ENCODE results near the gene ABCF3. TPM values are rescaled to one million over a fixed set of nuclear protein-coding genes. Genes with fewer than 3 reads are reported as not detected.

The ABCF3 gene
- total RNA-seq, 1 experiment from 2014 or later = 63.6 TPM

DNA sequence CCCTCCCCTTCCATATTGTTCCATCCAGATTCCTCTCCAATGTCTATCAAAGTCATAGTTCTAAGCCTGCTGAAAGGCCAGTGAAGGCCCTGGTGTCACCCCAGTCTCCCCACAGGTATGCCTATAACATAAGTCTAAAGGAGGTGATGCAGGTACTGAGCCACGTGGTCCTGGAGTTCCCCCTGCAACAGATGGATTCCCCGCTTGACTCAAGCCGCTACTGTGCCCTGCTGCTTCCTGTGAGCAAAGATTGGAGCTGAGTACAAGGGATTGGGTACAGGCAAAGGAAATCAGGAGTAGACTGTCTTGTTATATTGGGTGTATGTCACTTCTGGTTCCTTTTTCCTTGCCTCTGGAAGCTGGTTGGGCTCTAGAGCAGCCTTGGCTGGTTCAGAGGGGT lies 42.7 kb upstream of the ABCF3 start:
- TF ChIP-seq OVOL2 (CRISPR knock-in tag; IDR thresholded peaks at IDR 0.05; ENCODE audit: borderline replicate concordance) = no peak
- no peak for TF ChIP-seq NFATC4 (CRISPR knock-in tag; IDR thresholded peaks at IDR 0.05)
- TF ChIP-seq ZNF396 (CRISPR knock-in tag; IDR thresholded peaks at IDR 0.05; ENCODE audit: borderline replicate concordance) = no peak
- TF ChIP-seq, protein P1, sequence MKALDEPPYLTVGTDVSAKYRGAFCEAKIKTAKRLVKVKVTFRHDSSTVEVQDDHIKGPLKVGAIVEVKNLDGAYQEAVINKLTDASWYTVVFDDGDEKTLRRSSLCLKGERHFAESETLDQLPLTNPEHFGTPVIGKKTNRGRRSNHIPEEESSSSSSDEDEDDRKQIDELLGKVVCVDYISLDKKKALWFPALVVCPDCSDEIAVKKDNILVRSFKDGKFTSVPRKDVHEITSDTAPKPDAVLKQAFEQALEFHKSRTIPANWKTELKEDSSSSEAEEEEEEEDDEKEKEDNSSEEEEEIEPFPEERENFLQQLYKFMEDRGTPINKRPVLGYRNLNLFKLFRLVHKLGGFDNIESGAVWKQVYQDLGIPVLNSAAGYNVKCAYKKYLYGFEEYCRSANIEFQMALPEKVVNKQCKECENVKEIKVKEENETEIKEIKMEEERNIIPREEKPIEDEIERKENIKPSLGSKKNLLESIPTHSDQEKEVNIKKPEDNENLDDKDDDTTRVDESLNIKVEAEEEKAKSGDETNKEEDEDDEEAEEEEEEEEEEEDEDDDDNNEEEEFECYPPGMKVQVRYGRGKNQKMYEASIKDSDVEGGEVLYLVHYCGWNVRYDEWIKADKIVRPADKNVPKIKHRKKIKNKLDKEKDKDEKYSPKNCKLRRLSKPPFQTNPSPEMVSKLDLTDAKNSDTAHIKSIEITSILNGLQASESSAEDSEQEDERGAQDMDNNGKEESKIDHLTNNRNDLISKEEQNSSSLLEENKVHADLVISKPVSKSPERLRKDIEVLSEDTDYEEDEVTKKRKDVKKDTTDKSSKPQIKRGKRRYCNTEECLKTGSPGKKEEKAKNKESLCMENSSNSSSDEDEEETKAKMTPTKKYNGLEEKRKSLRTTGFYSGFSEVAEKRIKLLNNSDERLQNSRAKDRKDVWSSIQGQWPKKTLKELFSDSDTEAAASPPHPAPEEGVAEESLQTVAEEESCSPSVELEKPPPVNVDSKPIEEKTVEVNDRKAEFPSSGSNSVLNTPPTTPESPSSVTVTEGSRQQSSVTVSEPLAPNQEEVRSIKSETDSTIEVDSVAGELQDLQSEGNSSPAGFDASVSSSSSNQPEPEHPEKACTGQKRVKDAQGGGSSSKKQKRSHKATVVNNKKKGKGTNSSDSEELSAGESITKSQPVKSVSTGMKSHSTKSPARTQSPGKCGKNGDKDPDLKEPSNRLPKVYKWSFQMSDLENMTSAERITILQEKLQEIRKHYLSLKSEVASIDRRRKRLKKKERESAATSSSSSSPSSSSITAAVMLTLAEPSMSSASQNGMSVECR (CRISPR knock-in tag; IDR thresholded peaks at IDR 0.05; ENCODE audit: borderline replicate concordance) = no peak
- TF ChIP-seq, protein P2, sequence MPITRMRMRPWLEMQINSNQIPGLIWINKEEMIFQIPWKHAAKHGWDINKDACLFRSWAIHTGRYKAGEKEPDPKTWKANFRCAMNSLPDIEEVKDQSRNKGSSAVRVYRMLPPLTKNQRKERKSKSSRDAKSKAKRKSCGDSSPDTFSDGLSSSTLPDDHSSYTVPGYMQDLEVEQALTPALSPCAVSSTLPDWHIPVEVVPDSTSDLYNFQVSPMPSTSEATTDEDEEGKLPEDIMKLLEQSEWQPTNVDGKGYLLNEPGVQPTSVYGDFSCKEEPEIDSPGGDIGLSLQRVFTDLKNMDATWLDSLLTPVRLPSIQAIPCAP (CRISPR knock-in tag; IDR thresholded peaks at IDR 0.05) = no peak
- no peak for TF ChIP-seq JAZF1 (CRISPR knock-in tag; IDR thresholded peaks at IDR 0.05)
- TF ChIP-seq, protein P3, sequence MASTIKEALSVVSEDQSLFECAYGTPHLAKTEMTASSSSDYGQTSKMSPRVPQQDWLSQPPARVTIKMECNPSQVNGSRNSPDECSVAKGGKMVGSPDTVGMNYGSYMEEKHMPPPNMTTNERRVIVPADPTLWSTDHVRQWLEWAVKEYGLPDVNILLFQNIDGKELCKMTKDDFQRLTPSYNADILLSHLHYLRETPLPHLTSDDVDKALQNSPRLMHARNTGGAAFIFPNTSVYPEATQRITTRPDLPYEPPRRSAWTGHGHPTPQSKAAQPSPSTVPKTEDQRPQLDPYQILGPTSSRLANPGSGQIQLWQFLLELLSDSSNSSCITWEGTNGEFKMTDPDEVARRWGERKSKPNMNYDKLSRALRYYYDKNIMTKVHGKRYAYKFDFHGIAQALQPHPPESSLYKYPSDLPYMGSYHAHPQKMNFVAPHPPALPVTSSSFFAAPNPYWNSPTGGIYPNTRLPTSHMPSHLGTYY (CRISPR knock-in tag; IDR thresholded peaks at IDR 0.05) = no peak
- no peak for TF ChIP-seq ZNF232 (CRISPR knock-in tag; IDR thresholded peaks at IDR 0.05)
- no peak for TF ChIP-seq ESRRA (CRISPR knock-in tag; IDR thresholded peaks at IDR 0.05; ENCODE audit: borderline replicate concordance)
- Mint-ChIP-seq H3K27ac (no peak overlapping the region), H3K4me1 (no peaks in the 10 kb centered on the region), H3K9me3 (no peaks in the 10 kb centered on the region), H3K36me3 (peaks cover 40% of the 10 kb centered on the region), H3K4me3 (no peak overlapping the region), H3K27me3 (ENCODE audit: low read depth) (no peaks in the 10 kb centered on the region)
- DNase-seq (ENCODE audit: low spot score) (no peak), ATAC-seq (no peak)
- POLR2A ChIA-PET = no interaction called here
- CTCF ChIA-PET = no interaction called here

DNA sequence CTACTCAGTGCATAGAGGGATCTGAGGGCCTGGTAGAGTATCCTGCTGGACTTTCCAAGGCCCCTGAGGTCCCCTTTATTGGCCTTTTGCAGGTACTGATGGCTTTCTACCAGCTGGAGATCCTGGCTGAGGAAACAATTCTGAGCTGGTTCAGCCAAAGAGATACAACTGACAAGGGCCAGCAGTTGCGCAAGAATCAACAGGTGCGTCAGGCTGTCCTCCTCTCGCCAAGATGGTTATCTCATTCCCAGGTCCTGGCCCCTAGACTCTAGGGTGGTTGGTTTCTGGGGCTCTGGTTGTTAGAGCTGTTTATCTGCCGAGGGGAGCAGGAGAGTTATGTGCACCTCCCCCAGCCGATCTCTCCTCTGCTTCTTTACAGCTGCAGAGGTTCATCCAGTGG lies 41.5 kb upstream of the ABCF3 start:
- CTCF ChIA-PET = interaction anchor here (0.6 to 2.1 kb wide), 10 partner anchors 9 to 240 kb away, joined by 3 to 11 read pairs (median 5); partner anchors contain the start of genes ABCF3, DVL3 and EIF2B5
- H3K27me3 Mint-ChIP-seq (ENCODE audit: low read depth) = no peaks in the 10 kb centered on the region
- no peak for DNase-seq (ENCODE audit: low spot score)
- H3K9me3 Mint-ChIP-seq = no peaks in the 10 kb centered on the region
- H3K27ac Mint-ChIP-seq = no peak overlapping the region
- no peaks in the 10 kb centered on the region for H3K4me1 Mint-ChIP-seq
- ATAC-seq = no peak
- POLR2A ChIA-PET = no interaction called here
- H3K4me3 Mint-ChIP-seq = no peak overlapping the region
- H3K36me3 Mint-ChIP-seq = peaks cover 40% of the 10 kb centered on the region
- TF ChIP-seq MXD4 (CRISPR knock-in tag; IDR thresholded peaks at IDR 0.05; ENCODE audit: borderline replicate concordance) (no peak), CBFB (CRISPR knock-in tag; IDR thresholded peaks at IDR 0.05; ENCODE audit: low read depth) (no peak), ZNF317 (CRISPR knock-in tag; IDR thresholded peaks at IDR 0.05; ENCODE audit: borderline replicate concordance, low read depth) (no peak), CREB1 (CRISPR knock-in tag; IDR thresholded peaks at IDR 0.05) (no peak), JAZF1 (CRISPR knock-in tag; IDR thresholded peaks at IDR 0.05) (no peak), GABPB1 (CRISPR knock-in tag; IDR thresholded peaks at IDR 0.05) (no peak), NFATC4 (CRISPR knock-in tag; IDR thresholded peaks at IDR 0.05) (no peak), ETV6 (CRISPR knock-in tag; IDR thresholded peaks at IDR 0.05) (no peak)
- TF ChIP-seq, protein P4, sequence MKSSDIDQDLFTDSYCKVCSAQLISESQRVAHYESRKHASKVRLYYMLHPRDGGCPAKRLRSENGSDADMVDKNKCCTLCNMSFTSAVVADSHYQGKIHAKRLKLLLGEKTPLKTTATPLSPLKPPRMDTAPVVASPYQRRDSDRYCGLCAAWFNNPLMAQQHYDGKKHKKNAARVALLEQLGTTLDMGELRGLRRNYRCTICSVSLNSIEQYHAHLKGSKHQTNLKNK (CRISPR knock-in tag; IDR thresholded peaks at IDR 0.05) = no peak
- TF ChIP-seq, protein P5, sequence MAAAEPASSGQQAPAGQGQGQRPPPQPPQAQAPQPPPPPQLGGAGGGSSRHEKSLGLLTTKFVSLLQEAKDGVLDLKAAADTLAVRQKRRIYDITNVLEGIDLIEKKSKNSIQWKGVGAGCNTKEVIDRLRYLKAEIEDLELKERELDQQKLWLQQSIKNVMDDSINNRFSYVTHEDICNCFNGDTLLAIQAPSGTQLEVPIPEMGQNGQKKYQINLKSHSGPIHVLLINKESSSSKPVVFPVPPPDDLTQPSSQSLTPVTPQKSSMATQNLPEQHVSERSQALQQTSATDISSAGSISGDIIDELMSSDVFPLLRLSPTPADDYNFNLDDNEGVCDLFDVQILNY (CRISPR knock-in tag; IDR thresholded peaks at IDR 0.05) = no peak
- TF ChIP-seq, protein P6, sequence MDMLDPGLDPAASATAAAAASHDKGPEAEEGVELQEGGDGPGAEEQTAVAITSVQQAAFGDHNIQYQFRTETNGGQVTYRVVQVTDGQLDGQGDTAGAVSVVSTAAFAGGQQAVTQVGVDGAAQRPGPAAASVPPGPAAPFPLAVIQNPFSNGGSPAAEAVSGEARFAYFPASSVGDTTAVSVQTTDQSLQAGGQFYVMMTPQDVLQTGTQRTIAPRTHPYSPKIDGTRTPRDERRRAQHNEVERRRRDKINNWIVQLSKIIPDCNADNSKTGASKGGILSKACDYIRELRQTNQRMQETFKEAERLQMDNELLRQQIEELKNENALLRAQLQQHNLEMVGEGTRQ (CRISPR knock-in tag; IDR thresholded peaks at IDR 0.05) = no peak
- TF ChIP-seq, protein P2 (CRISPR knock-in tag; IDR thresholded peaks at IDR 0.05) = no peak
- TF ChIP-seq, protein P7, sequence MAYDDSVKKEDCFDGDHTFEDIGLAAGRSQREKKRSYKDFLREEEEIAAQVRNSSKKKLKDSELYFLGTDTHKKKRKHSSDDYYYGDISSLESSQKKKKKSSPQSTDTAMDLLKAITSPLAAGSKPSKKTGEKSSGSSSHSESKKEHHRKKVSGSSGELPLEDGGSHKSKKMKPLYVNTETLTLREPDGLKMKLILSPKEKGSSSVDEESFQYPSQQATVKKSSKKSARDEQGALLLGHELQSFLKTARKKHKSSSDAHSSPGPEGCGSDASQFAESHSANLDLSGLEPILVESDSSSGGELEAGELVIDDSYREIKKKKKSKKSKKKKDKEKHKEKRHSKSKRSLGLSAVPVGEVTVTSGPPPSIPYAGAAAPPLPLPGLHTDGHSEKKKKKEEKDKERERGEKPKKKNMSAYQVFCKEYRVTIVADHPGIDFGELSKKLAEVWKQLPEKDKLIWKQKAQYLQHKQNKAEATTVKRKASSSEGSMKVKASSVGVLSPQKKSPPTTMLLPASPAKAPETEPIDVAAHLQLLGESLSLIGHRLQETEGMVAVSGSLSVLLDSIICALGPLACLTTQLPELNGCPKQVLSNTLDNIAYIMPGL (CRISPR knock-in tag; IDR thresholded peaks at IDR 0.05) = no peak
- TF ChIP-seq, protein P8, sequence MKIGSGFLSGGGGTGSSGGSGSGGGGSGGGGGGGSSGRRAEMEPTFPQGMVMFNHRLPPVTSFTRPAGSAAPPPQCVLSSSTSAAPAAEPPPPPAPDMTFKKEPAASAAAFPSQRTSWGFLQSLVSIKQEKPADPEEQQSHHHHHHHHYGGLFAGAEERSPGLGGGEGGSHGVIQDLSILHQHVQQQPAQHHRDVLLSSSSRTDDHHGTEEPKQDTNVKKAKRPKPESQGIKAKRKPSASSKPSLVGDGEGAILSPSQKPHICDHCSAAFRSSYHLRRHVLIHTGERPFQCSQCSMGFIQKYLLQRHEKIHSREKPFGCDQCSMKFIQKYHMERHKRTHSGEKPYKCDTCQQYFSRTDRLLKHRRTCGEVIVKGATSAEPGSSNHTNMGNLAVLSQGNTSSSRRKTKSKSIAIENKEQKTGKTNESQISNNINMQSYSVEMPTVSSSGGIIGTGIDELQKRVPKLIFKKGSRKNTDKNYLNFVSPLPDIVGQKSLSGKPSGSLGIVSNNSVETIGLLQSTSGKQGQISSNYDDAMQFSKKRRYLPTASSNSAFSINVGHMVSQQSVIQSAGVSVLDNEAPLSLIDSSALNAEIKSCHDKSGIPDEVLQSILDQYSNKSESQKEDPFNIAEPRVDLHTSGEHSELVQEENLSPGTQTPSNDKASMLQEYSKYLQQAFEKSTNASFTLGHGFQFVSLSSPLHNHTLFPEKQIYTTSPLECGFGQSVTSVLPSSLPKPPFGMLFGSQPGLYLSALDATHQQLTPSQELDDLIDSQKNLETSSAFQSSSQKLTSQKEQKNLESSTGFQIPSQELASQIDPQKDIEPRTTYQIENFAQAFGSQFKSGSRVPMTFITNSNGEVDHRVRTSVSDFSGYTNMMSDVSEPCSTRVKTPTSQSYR (CRISPR knock-in tag; IDR thresholded peaks at IDR 0.05) = no peak

Data from WTC11 (cell line).